Posterior vena cava (tissue), 2 donors: Measurements from ENCODE around the gene PHPT1. TPM values are rescaled to one million over a fixed set of nuclear protein-coding genes. Genes with fewer than 3 reads are reported as not detected.
"Not testable (repeated sequence)": the region's sequence is repeated elsewhere in the genome, so short reads cannot be mapped to it uniquely, and the experiment has no call there.

Experiments
- DNase-seq: peaks from one replicate; pipeline ENCODE4 v3.0.0-alpha.2; 2020; ENCODE audit warnings: low spot score
- intact Hi-C, 2 donors: fragments of 100-400 bp; cut with DNase I; formaldehyde crosslinking; loops; one replicate each; pipeline versions ENCODE4 v1.14.1 to v1.14.2; 2022 to 2023
- long read RNA-seq, 2 donors: library from polyadenylated mRNA; unstranded; transcript quantifications; one replicate each; pipeline ENCODE4 v2.0.0, GENCODE V29; 2020 to 2021
- total RNA-seq, 2 donors: library from RNA; stranded (reverse); fragmentation: NEBNext Ultra II Directional; extraction: Animal tissue kit (Norgen Biotek cat#: 25700); gene quantifications; one replicate each; pipeline ENCODE4 v1.2.1, GENCODE V29; 2021
- donor health status: DM: yes; HTN: yes; CAD: no.
- donor health status: DM: yes; HTN: yes; CAD: no.

PHPT1 gene
- 10 to 100 TPM; 71.7 to 87.9 TPM for total RNA-seq
- long read RNA-seq, donor 1, transcript PHPT1-201 (3 exons, 890 nt): major isoform, 25 of 35 reads
- long read RNA-seq, donor 1, partial matches to known transcripts: 2 of 35 reads
- long read RNA-seq, donor 1, other reads (novel, unspliced or antisense): 4 of 35 reads
- long read RNA-seq, donor 2, transcript PHPT1-201 (3 exons, 890 nt): major isoform, 18 of 60 reads
- long read RNA-seq, donor 2, transcript PHPT1-204 (2 exons, 627 nt): minor isoform, 11 of 60 reads
- long read RNA-seq, donor 2, partial matches to known transcripts: 4 of 60 reads
- long read RNA-seq, donor 2, other reads (novel, unspliced or antisense): 26 of 60 reads

- peak; percentile 100 for DNase-seq
- intact Hi-C loops: loop anchor here in 1 of 2 donors (10.0 kb wide), 1 partner anchor 186 kb away; the partner anchor contains the start of gene FUT7
Measured at GRCh38 chr9:136849038-136849959, at the start of gene PHPT1. Gene PHPT1 (plus strand): TSS chr9:136849409. CDS start chr9:136849431, 22 bp downstream.

GRCh38 chr9:136799854-136800657 lies 49.2 kb upstream of the PHPT1 start:
- intact Hi-C loops: no loop called here
- peak; percentile 87 for DNase-seq

GRCh38 chr9:136802321-136802720 lies 46.9 kb upstream of the PHPT1 start:
- intact Hi-C loops: no loop called here
- DNase-seq: peak; percentile 45

GRCh38 chr9:136803009-136803550 lies 46.1 kb upstream of the PHPT1 start:
- DNase-seq: peak; percentile 56
- intact Hi-C loops: not testable (repeated sequence)

- DNase-seq: peak; percentile 59
- intact Hi-C loops: no loop called here
Measured at GRCh38 chr9:136803551-136804508, 45.4 kb upstream of the PHPT1 start.

- DNase-seq: peak; percentile 63
- intact Hi-C loops: no loop called here
Measured at GRCh38 chr9:136804509-136805206, 44.6 kb upstream of the PHPT1 start.

GRCh38 chr9:136805207-136805740 lies 43.9 kb upstream of the PHPT1 start:
- peak; percentile 73 for DNase-seq
- intact Hi-C loops: no loop called here

- peak; percentile 41 for DNase-seq
- intact Hi-C loops: no loop called here
Measured at GRCh38 chr9:136806067-136806466, 43.1 kb upstream of the PHPT1 start.

GRCh38 chr9:136806631-136807201 lies 42.5 kb upstream of the PHPT1 start:
- peak; percentile 72 for DNase-seq
- intact Hi-C loops: no loop called here

GRCh38 chr9:136807281-136808074 lies 41.7 kb upstream of the PHPT1 start, which contains the start of gene RABL6:
Gene RABL6 (plus strand): TSS chr9:136807948. CDS start chr9:136808197, 249 bp downstream.
- peak; percentile 92 for DNase-seq
- intact Hi-C loops: no loop called here

GRCh38 chr9:136808075-136808805 lies 41.0 kb upstream of the PHPT1 start:
- DNase-seq: no peak

GRCh38 chr9:136808806-136809158 lies 40.4 kb upstream of the PHPT1 start:
- DNase-seq: no peak
- intact Hi-C loops: no loop called here

More at GRCh38 chr9:136808075-136808805, 41.0 kb upstream of the PHPT1 start:
- intact Hi-C loops: no loop called here

GRCh38 chr9:136814725-136815421 lies 34.3 kb upstream of the PHPT1 start:
- DNase-seq: no peak
- intact Hi-C loops: no loop called here

- DNase-seq: no peak
- intact Hi-C loops: no loop called here
Measured at GRCh38 chr9:136815422-136815782, 33.8 kb upstream of the PHPT1 start.
